GM19455 (cell line): ENCODE results near the gene HIVEP3.

Experiments used
- ATAC-seq: cut with Tn5 transposase; IDR thresholded peaks from one replicate; pipeline ENCODE4 v1.9.1; 2021; ENCODE audit not compliant: unreplicated experiment

HIVEP3 gene

GRCh38 chr1:41765152-41765551 is 153.6 kb downstream of the HIVEP3 start:
- no peak for ATAC-seq

GRCh38 chr1:41764656-41765055 is 154.1 kb downstream of the HIVEP3 start:
- ATAC-seq, result no peak

- no peak for ATAC-seq
These were observed 155.9 kb downstream of the HIVEP3 start for GRCh38 chr1:41762777-41763176.

GRCh38 chr1:41762251-41762650 is 156.5 kb downstream of the HIVEP3 start:
- no peak for ATAC-seq

GRCh38 chr1:41758904-41759548 is 159.7 kb downstream of the HIVEP3 start:
- ATAC-seq, result no peak

GRCh38 chr1:41758500-41758899 is 160.2 kb downstream of the HIVEP3 start:
- ATAC-seq, result no peak

GRCh38 chr1:41754540-41754939 is 164.2 kb downstream of the HIVEP3 start:
- ATAC-seq, result no peak

GRCh38 chr1:41752514-41753170 is 166.1 kb downstream of the HIVEP3 start:
- ATAC-seq, result peak; percentile 14

GRCh38 chr1:41751804-41752513 is 166.8 kb downstream of the HIVEP3 start:
- peak; percentile 35 for ATAC-seq

- ATAC-seq, result no peak
These were observed 168.6 kb downstream of the HIVEP3 start for GRCh38 chr1:41749991-41750745.

- ATAC-seq, result peak; percentile 49
These were observed 173.7 kb downstream of the HIVEP3 start for GRCh38 chr1:41745022-41745421.

GRCh38 chr1:41743366-41743765 is 175.4 kb downstream of the HIVEP3 start:
- ATAC-seq, result no peak

GRCh38 chr1:41742219-41742618 is 176.5 kb downstream of the HIVEP3 start:
- ATAC-seq, result no peak

GRCh38 chr1:41741244-41741643 is 177.5 kb downstream of the HIVEP3 start:
- no peak for ATAC-seq

GRCh38 chr1:41740630-41741239 is 178.0 kb downstream of the HIVEP3 start:
- ATAC-seq, result no peak

GRCh38 chr1:41740058-41740457 is 178.7 kb downstream of the HIVEP3 start:
- ATAC-seq, result no peak

- no peak for ATAC-seq
These were observed 179.4 kb downstream of the HIVEP3 start for GRCh38 chr1:41739061-41739955.

GRCh38 chr1:41738475-41738874 is 180.2 kb downstream of the HIVEP3 start:
- no peak for ATAC-seq

GRCh38 chr1:41738006-41738405 is 180.7 kb downstream of the HIVEP3 start:
- ATAC-seq, result no peak

- no peak for ATAC-seq
These were observed 183.0 kb downstream of the HIVEP3 start for GRCh38 chr1:41735631-41736260.
